ENCODE results near the gene CMTM1.
A peak's percentile ranks its signal among the peaks of the same experiment; 100 is the strongest.
"Not testable (repeated sequence)": the region's sequence is repeated elsewhere in the genome, so short reads cannot be mapped to it uniquely, and the experiment has no call there.

The CMTM1 gene

GRCh38 chr16:66604376-66605176 is 38.3 kb downstream of the CMTM1 start, which contains the start of gene CMTM3:
Gene CMTM3 (plus strand): TSS chr16:66604704. CDS start chr16:66604806, 102 bp downstream.
- DNase-seq (ENCODE audit: low spot score), result peak; percentile 88
- peak; percentile 76 for TF ChIP-seq CTCF (IDR thresholded peaks at IDR 0.05; ENCODE audit: extremely low read depth, missing control alignments)

- DNase-seq (ENCODE audit: low spot score), result peak; percentile 75
- no peak for TF ChIP-seq CTCF (IDR thresholded peaks at IDR 0.05; ENCODE audit: extremely low read depth, missing control alignments)
Observed at GRCh38 chr16:66605177-66605978, 39.1 kb downstream of the CMTM1 start.

GRCh38 chr16:66605979-66606751 is 39.9 kb downstream of the CMTM1 start:
- DNase-seq (ENCODE audit: low spot score), result peak; percentile 72
- TF ChIP-seq CTCF (IDR thresholded peaks at IDR 0.05; ENCODE audit: extremely low read depth, missing control alignments), result no peak

GRCh38 chr16:66608241-66609138 is 42.3 kb downstream of the CMTM1 start:
- TF ChIP-seq CTCF (IDR thresholded peaks at IDR 0.05; ENCODE audit: extremely low read depth, missing control alignments), result peak; percentile 77
- peak; percentile 88 for DNase-seq (ENCODE audit: low spot score)

- DNase-seq (ENCODE audit: low spot score), result no peak
- TF ChIP-seq CTCF (IDR thresholded peaks at IDR 0.05; ENCODE audit: extremely low read depth, missing control alignments), result no peak
Observed at GRCh38 chr16:66609139-66609510, 42.9 kb downstream of the CMTM1 start.

GRCh38 chr16:66610111-66610820 is 44.0 kb downstream of the CMTM1 start:
- DNase-seq (ENCODE audit: low spot score), result no peak
- TF ChIP-seq CTCF (IDR thresholded peaks at IDR 0.05; ENCODE audit: extremely low read depth, missing control alignments), result no peak

GRCh38 chr16:66611911-66612310 is 45.7 kb downstream of the CMTM1 start:
- DNase-seq (ENCODE audit: low spot score), result not testable (repeated sequence)
